Measurements from ENCODE around the gene PCCB. TPM values are rescaled to one million over a fixed set of nuclear protein-coding genes. Genes with fewer than 3 reads are reported as not detected.

Gene PCCB
- total RNA-seq, 2 experiments from 2014 or later = 39.7 to 51.5 TPM

DNA sequence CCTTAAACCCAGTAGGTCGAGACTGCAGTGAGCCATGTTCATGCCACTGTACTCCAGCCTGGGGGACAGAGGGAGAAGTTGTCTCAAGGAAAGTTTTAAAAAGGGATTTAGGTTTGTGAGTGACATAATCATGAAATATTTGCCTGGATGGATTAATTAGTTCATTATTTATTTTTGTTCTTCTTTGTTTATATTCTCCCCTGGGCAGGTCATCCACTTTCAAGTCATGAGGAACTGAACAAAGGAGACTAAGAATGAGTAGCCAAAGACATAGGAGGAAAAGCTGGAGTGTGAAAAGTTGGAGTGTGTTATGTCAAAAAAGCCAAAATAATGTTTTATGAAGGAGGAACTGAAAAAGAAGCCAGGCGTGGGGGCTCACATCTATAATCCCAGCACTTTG lies 17.7 kb upstream of the PCCB start:
- Histone ChIP-seq H3K9me2 (ENCODE audit: insufficient read depth, low read length) (no peaks in the 10 kb centered on the region), H3K4me3 (ENCODE audit: low read depth, low read length, poor library complexity, severe bottlenecking) (no peak overlapping the region), H3K27ac (ENCODE audit: low read depth, low read length, poor library complexity, severe bottlenecking) (no peak overlapping the region), H4K20me1 (ENCODE audit: insufficient read depth, low read length) (no peaks in the 10 kb centered on the region), H3K4me1 (ENCODE audit: insufficient read depth, low read length, poor library complexity, severe bottlenecking) (no peaks in the 10 kb centered on the region), H3K79me2 (ENCODE audit: insufficient read depth, low read depth, low read length) (no peaks in the 10 kb centered on the region), H3K4me2 (ENCODE audit: low read length) (no peak overlapping the region), H3K36me3 (ENCODE audit: insufficient read depth, low read length) (no peaks in the 10 kb centered on the region), H3K9me3 (ENCODE audit: low read length) (no peaks in the 10 kb centered on the region), H2AFZ (ENCODE audit: low read length) (no peak overlapping the region)
- ChIA-PET CTCF (ENCODE audit: unreplicated experiment) (no interaction called here), POLR2A (interaction anchor here (1.4 kb wide), 1 partner anchor 35 kb away, joined by 3 read pairs; no protein-coding TSS in a partner anchor)
- TF ChIP-seq EZH2phosphoT487 (IDR thresholded peaks at IDR 0.05; ENCODE audit: borderline replicate concordance, low read depth, low read length) = no peak
- TF ChIP-seq, protein P1, sequence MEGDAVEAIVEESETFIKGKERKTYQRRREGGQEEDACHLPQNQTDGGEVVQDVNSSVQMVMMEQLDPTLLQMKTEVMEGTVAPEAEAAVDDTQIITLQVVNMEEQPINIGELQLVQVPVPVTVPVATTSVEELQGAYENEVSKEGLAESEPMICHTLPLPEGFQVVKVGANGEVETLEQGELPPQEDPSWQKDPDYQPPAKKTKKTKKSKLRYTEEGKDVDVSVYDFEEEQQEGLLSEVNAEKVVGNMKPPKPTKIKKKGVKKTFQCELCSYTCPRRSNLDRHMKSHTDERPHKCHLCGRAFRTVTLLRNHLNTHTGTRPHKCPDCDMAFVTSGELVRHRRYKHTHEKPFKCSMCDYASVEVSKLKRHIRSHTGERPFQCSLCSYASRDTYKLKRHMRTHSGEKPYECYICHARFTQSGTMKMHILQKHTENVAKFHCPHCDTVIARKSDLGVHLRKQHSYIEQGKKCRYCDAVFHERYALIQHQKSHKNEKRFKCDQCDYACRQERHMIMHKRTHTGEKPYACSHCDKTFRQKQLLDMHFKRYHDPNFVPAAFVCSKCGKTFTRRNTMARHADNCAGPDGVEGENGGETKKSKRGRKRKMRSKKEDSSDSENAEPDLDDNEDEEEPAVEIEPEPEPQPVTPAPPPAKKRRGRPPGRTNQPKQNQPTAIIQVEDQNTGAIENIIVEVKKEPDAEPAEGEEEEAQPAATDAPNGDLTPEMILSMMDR (conservative IDR thresholded peaks at IDR 0.05; ENCODE audit: low read length) = no peak
- no peak for DNase-seq (ENCODE audit: low spot score)
- no TSS peak for BruUV-seq (replicated peaks)
- intact Hi-C loops (cut with micrococcal nuclease; ENCODE audit: unreplicated experiment) = no loop called here

DNA sequence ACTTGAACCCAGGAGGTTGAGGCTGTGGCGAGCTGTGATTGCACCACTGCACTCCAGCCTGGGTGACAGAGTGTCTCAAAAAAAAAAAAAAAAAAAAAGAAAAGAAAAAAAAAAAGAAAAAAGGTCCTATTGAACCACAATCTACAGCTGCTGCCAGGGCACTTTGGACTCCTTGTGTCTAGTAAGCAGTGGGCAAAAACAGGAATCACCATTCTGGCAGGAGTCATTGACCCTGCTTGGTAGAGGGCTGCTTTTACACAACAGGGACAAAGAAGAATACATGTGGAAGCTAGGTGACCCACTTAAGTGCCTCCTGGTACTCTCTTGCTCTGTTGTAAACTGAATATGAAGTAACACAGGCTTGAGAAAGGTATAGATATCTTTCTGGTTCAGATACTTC lies 14.6 kb upstream of the PCCB start:
- intact Hi-C loops (cut with micrococcal nuclease; ENCODE audit: unreplicated experiment) = no loop called here

DNA sequence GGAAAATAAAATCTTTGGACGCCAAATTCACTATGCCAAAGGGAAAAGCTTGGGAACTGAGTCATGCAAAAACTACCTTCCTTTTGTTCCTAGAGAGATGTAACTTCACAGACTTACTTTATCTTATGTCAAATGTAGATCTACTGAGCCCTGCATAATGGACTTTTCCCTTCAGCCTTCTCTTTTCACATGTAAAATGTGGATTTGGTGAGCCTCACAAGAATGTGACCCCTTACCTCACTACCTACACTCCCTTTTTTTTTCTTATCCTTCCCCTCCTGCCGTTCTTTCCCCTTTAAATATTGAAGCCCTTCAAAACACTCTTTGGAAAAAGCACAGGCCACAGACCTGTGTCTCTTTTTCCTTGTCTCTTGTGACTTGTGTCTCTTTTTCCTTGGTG lies 14.0 kb upstream of the PCCB start:
- no peaks in the 10 kb centered on the region for H3K9me2 ChIP-seq (ENCODE audit: insufficient read depth, low read length)
- no peaks in the 10 kb centered on the region for H3K9me3 ChIP-seq (ENCODE audit: low read length)
- no peak for DNase-seq (ENCODE audit: low spot score)
- no peak overlapping the region for H3K4me2 ChIP-seq (ENCODE audit: low read length)
- H3K4me1 ChIP-seq (ENCODE audit: insufficient read depth, low read length, poor library complexity, severe bottlenecking) = no peaks in the 10 kb centered on the region
- H3K4me3 ChIP-seq (ENCODE audit: low read depth, low read length, poor library complexity, severe bottlenecking) = no peak overlapping the region
- H2AFZ ChIP-seq (ENCODE audit: low read length) = no peak overlapping the region
- H3K36me3 ChIP-seq (ENCODE audit: insufficient read depth, low read length) = no peaks in the 10 kb centered on the region
- no TSS peak for BruUV-seq (replicated peaks)
- no peak for TF ChIP-seq EZH2phosphoT487 (IDR thresholded peaks at IDR 0.05; ENCODE audit: borderline replicate concordance, low read depth, low read length)
- TF ChIP-seq, protein P1 (conservative IDR thresholded peaks at IDR 0.05; ENCODE audit: low read length) = no peak
- H4K20me1 ChIP-seq (ENCODE audit: insufficient read depth, low read length) = no peaks in the 10 kb centered on the region
- POLR2A ChIA-PET = interaction anchor here (0.6 to 0.7 kb wide), 3 partner anchors 7 to 590 kb away, joined by 4 to 12 read pairs (median 4); no protein-coding TSS in a partner anchor
- no peak overlapping the region for H3K27ac ChIP-seq (ENCODE audit: low read depth, low read length, poor library complexity, severe bottlenecking)
- intact Hi-C loops (cut with micrococcal nuclease; ENCODE audit: unreplicated experiment) = no loop called here
- CTCF ChIA-PET (ENCODE audit: unreplicated experiment) = no interaction called here
- no peaks in the 10 kb centered on the region for H3K79me2 ChIP-seq (ENCODE audit: insufficient read depth, low read depth, low read length)

More for the DNA sequence above, 14.6 kb upstream of the PCCB start:
- no peaks in the 10 kb centered on the region for H3K79me2 ChIP-seq (ENCODE audit: insufficient read depth, low read depth, low read length)
- H3K36me3 ChIP-seq (ENCODE audit: insufficient read depth, low read length) = no peaks in the 10 kb centered on the region
- no peak overlapping the region for H3K4me2 ChIP-seq (ENCODE audit: low read length)
- no peak overlapping the region for H2AFZ ChIP-seq (ENCODE audit: low read length)
- no peaks in the 10 kb centered on the region for H4K20me1 ChIP-seq (ENCODE audit: insufficient read depth, low read length)
- H3K4me3 ChIP-seq (ENCODE audit: low read depth, low read length, poor library complexity, severe bottlenecking) = no peak overlapping the region
- no TSS peak for BruUV-seq (replicated peaks)
- TF ChIP-seq EZH2phosphoT487 (IDR thresholded peaks at IDR 0.05; ENCODE audit: borderline replicate concordance, low read depth, low read length) = no peak
- TF ChIP-seq, protein P1 (conservative IDR thresholded peaks at IDR 0.05; ENCODE audit: low read length) = no peak
- no peaks in the 10 kb centered on the region for H3K4me1 ChIP-seq (ENCODE audit: insufficient read depth, low read length, poor library complexity, severe bottlenecking)
- H3K9me2 ChIP-seq (ENCODE audit: insufficient read depth, low read length) = no peaks in the 10 kb centered on the region
- CTCF ChIA-PET (ENCODE audit: unreplicated experiment) = no interaction called here
- POLR2A ChIA-PET = interaction anchor here (0.6 to 0.7 kb wide), 2 partner anchors 8 to 589 kb away, joined by 4 to 12 read pairs; no protein-coding TSS in a partner anchor
- no peak for DNase-seq (ENCODE audit: low spot score)
- H3K9me3 ChIP-seq (ENCODE audit: low read length) = no peaks in the 10 kb centered on the region
- H3K27ac ChIP-seq (ENCODE audit: low read depth, low read length, poor library complexity, severe bottlenecking) = no peak overlapping the region
